Small intestine (tissue), 7 donors: Measurements from ENCODE around the gene CEBPE. TPM values are rescaled to one million over a fixed set of nuclear protein-coding genes. Genes with fewer than 3 reads are reported as not detected.

ENCODE experiments used
- DNase-seq, 2 donors: peaks; one replicate each; pipeline versions ENCODE4 v3.0.0 to v3.0.0-alpha.2; 2013
- FAIRE-seq: peaks from 2 replicates; lab custom pipeline; 2012; peaks lifted over from hg19 to GRCh38; lab: Jason Lieb, UNC
- H3K27ac ChIP-seq, 3 donors: one replicate each; pipeline ENCODE4 v1.5.1; 2013; ENCODE audit warnings: low read length in 2 of 3, mild to moderate bottlenecking in 2 of 3, control low read depth in 1 of 3, inconsistent platforms in 1 of 3, low read depth in 1 of 3, moderate library complexity in 1 of 3
- H3K27me3 ChIP-seq, 3 donors: one replicate each; pipeline ENCODE4 v1.6.1; 2013; ENCODE audit warnings: low read length in 3 of 3, inconsistent platforms in 1 of 3; ENCODE audit not compliant: control insufficient read depth in 3 of 3, insufficient read depth in 3 of 3
- H3K36me3 ChIP-seq, 3 donors: one replicate each; pipeline ENCODE4 v1.6.1; 2013; ENCODE audit warnings: low read length in 3 of 3, inconsistent platforms in 1 of 3, low read depth in 1 of 3, mild to moderate bottlenecking in 1 of 3, moderate library complexity in 1 of 3; ENCODE audit not compliant: control insufficient read depth in 3 of 3, insufficient read depth in 2 of 3
- H3K4me1 ChIP-seq, 3 donors: one replicate each; pipeline ENCODE4 v1.6.1; 2013; ENCODE audit warnings: low read length in 2 of 3, inconsistent platforms in 1 of 3, low read depth in 1 of 3, mild to moderate bottlenecking in 1 of 3, moderate library complexity in 1 of 3; ENCODE audit not compliant: control insufficient read depth in 3 of 3, insufficient read depth in 2 of 3
- H3K4me3 ChIP-seq, 3 donors: one replicate each; pipeline ENCODE4 v1.5.1; 2013; ENCODE audit warnings: low read length in 3 of 3, control low read depth in 1 of 3, inconsistent platforms in 1 of 3, low read depth in 1 of 3, mild to moderate bottlenecking in 1 of 3, moderate library complexity in 1 of 3
- H3K9me3 ChIP-seq, 2 donors: one replicate each; pipeline ENCODE4 v1.6.1; 2013; ENCODE audit warnings: low read depth in 1 of 2, low read length in 1 of 2; ENCODE audit not compliant: control insufficient read depth in 2 of 2, insufficient read depth in 1 of 2
- WGBS, 3 donors: extraction: QIAGEN DNeasy Blood & Tissue Kit; methylation state at CpG; one replicate each; pipeline ENCODE4 v1.1.7; 2013; 5-methylcytosine and 5-hydroxymethylcytosine counted together
- polyA plus RNA-seq, 4 donors: library from polyadenylated mRNA; stranded (reverse) in 3 of 4; unstranded in 1 of 4; fragments of 200-250 nt in 3 of 4; fragments of 120-200 nt in 1 of 4; gene quantifications; one replicate each; pipeline versions ENCODE4 v1.2.1 to v1.2.3, GENCODE V29; 2013
- donor health status: healthy with polysubstance abuse.
- donor health status: control.
- donor health status: control.
- donor health status: Bipolar disorder and iron deficiency.
- donor health status: healthy.

Gene CEBPE
- polyA plus RNA-seq, 4 donors = 0.13 to 0.81 TPM; not detected in 2

- Histone ChIP-seq H3K27ac (no peak overlapping the region), H3K36me3 (no peaks in the 10 kb centered on the region), H3K27me3 (peaks cover 0 to 26% (median 0%) of the 10 kb centered on the region in 3 donors), H3K4me3 (no peak overlapping the region), H3K9me3 (peaks cover 0 to 6% of the 10 kb centered on the region in 2 donors), H3K4me1 (no peaks in the 10 kb centered on the region)
- FAIRE-seq (no peak), DNase-seq (no peak)
These were observed 12.4 kb downstream of the CEBPE start for GRCh38 chr14:23106747-23107045.

GRCh38 chr14:23105348-23105824 lies 13.7 kb downstream of the CEBPE start:
- no peak overlapping the region for H3K27ac ChIP-seq

GRCh38 chr14:23104591-23105347 lies 14.3 kb downstream of the CEBPE start, which contains the start of gene CIROP:
Gene CIROP (minus strand): TSS chr14:23104989. CDS start chr14:23104920, 69 bp downstream.
- H3K4me3 ChIP-seq = no peak within 1 kb of the TSS
- WGBS, 3 donors = 65 to 80% (median 76%) methylated on average over 10 to 11 of the region's 11 CpGs
- H3K36me3 ChIP-seq = no peaks in the 10 kb centered on the region
- FAIRE-seq (no peak), DNase-seq (no peak)
- H3K4me1 ChIP-seq = no peaks in the 10 kb centered on the region
- peaks cover 0 to 15% (median 0%) of the 10 kb centered on the region in 3 donors for H3K27me3 ChIP-seq
- H3K9me3 ChIP-seq = peaks cover 0 to 6% of the 10 kb centered on the region in 2 donors
- H3K27ac ChIP-seq = no peak within 1 kb of the TSS

More at GRCh38 chr14:23105348-23105824, 13.7 kb downstream of the CEBPE start:
- no peak for FAIRE-seq
- H3K36me3 ChIP-seq = no peaks in the 10 kb centered on the region
- peaks cover 0 to 6% of the 10 kb centered on the region in 2 donors for H3K9me3 ChIP-seq
- DNase-seq = no peak
- no peaks in the 10 kb centered on the region for H3K4me1 ChIP-seq
- peaks cover 0 to 20% (median 0%) of the 10 kb centered on the region in 3 donors for H3K27me3 ChIP-seq
- 84 to 91% (median 87%) methylated on average over 4 of the region's 4 CpGs for WGBS, 3 donors
- no peak overlapping the region for H3K4me3 ChIP-seq

GRCh38 chr14:23104070-23104590 lies 14.9 kb downstream of the CEBPE start:
- Histone ChIP-seq H3K27ac (no peak overlapping the region), H3K36me3 (peaks cover 0 to 5% (median 0%) of the 10 kb centered on the region in 3 donors), H3K9me3 (peaks cover 0 to 6% of the 10 kb centered on the region in 2 donors), H3K4me3 (no peak overlapping the region), H3K27me3 (peaks cover 0 to 11% (median 0%) of the 10 kb centered on the region in 3 donors), H3K4me1 (no peaks in the 10 kb centered on the region)
- FAIRE-seq = no peak
- WGBS, 3 donors = 68 to 77% (median 69%) methylated on average over 6 of the region's 6 CpGs
- no peak for DNase-seq

GRCh38 chr14:23103581-23103980 lies 15.5 kb downstream of the CEBPE start:
- no peak overlapping the region for H3K4me3 ChIP-seq
- H3K36me3 ChIP-seq = peaks cover 1 to 8% (median 2%) of the 10 kb centered on the region in 3 donors
- FAIRE-seq = no peak
- peaks cover 0 to 6% of the 10 kb centered on the region in 2 donors for H3K9me3 ChIP-seq
- WGBS, 3 donors = 86 to 94% (median 93%) methylated on average over 4 of the region's 4 CpGs
- H3K27ac ChIP-seq = no peak overlapping the region
- H3K27me3 ChIP-seq = peaks cover 0 to 11% (median 0%) of the 10 kb centered on the region in 3 donors
- H3K4me1 ChIP-seq = no peaks in the 10 kb centered on the region
- no peak for DNase-seq

- DNase-seq = no peak
- 89 to 95% (median 92%) methylated on average over 2 of the region's 2 CpGs for WGBS, 3 donors
- no peaks in the 10 kb centered on the region for H3K9me3 ChIP-seq
These were observed 16.3 kb downstream of the CEBPE start for GRCh38 chr14:23102801-23103200.

GRCh38 chr14:23101986-23102625 lies 16.9 kb downstream of the CEBPE start:
- no peak for DNase-seq
- H3K27ac ChIP-seq = no peak overlapping the region
- no peaks in the 10 kb centered on the region for H3K9me3 ChIP-seq
- WGBS, 3 donors = 77 to 82% (median 80%) methylated on average over 10 of the region's 10 CpGs
- peaks cover 0 to 11% (median 0%) of the 10 kb centered on the region in 3 donors for H3K27me3 ChIP-seq
- FAIRE-seq = no peak
- no peak overlapping the region for H3K4me3 ChIP-seq
- peaks cover 0 to under 1% (median under 1%) of the 10 kb centered on the region in 3 donors for H3K4me1 ChIP-seq
- H3K36me3 ChIP-seq = peaks cover 3 to 13% (median 5%) of the 10 kb centered on the region in 3 donors

More at GRCh38 chr14:23102801-23103200, 16.3 kb downstream of the CEBPE start:
- FAIRE-seq = no peak
- Histone ChIP-seq H3K4me3 (no peak overlapping the region), H3K27ac (no peak overlapping the region), H3K36me3 (peaks cover 2 to 10% (median 3%) of the 10 kb centered on the region in 3 donors), H3K4me1 (no peaks in the 10 kb centered on the region), H3K27me3 (peaks cover 0 to 11% (median 0%) of the 10 kb centered on the region in 3 donors)

GRCh38 chr14:23101213-23101970 lies 17.7 kb downstream of the CEBPE start:
- peaks cover 3 to 16% (median 5%) of the 10 kb centered on the region in 3 donors for H3K36me3 ChIP-seq
- FAIRE-seq = no peak
- H3K9me3 ChIP-seq = no peaks in the 10 kb centered on the region
- H3K27me3 ChIP-seq = peaks cover 0 to 11% (median 0%) of the 10 kb centered on the region in 3 donors
- peaks cover 0 to 8% (median 7%) of the 10 kb centered on the region in 3 donors for H3K4me1 ChIP-seq
- DNase-seq = no peak
- 79 to 89% (median 84%) methylated on average over 6 of the region's 6 CpGs for WGBS, 3 donors
- no peak overlapping the region for H3K27ac ChIP-seq
- H3K4me3 ChIP-seq = no peak overlapping the region
